ENCODE data around the gene NR6A1.
A peak's percentile ranks its signal among the peaks of the same experiment; 100 is the strongest.
"Not testable (repeated sequence)": the region's sequence is repeated elsewhere in the genome, so short reads cannot be mapped to it uniquely, and the experiment has no call there.

The NR6A1 gene

DNA sequence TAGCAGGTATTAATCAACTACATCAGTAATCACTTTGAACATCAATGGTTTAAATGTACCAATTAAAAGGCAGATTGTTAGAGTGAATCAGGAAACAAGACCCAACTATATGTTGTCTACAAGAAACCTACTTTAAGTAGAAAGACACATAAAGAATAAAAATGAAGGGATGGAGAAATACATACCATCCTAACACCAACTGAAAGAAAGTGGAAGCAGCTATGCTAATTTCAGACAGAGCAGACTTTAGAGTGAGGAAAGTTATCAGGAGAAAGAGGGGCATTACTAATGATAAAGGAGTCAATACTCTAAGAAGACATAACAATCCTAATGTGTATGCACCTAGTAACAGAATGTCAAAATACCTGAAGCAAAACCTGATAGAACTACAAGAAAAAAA lies 125.8 kb downstream of the NR6A1 start:
- no peak for DNase-seq

DNA sequence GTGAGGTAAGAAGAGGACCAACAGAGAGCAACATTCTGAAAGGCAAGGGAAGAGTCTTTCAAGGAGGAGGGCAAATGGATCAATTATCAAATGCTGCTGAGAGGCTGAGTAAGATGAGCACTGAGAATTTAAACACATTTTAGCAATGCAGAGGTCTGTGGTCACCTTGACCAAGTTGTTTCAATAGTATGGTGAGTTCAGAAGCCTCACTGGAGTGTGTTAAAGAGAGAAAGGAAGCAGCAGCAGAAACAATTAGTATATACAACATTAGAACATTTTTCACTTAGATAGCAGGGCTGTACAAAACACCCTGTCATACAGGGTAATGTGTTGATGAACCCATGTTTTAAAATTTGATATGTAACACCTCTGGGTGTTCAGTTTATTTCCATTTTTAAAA lies 131.5 kb downstream of the NR6A1 start:
- DNase-seq = no peak

DNA sequence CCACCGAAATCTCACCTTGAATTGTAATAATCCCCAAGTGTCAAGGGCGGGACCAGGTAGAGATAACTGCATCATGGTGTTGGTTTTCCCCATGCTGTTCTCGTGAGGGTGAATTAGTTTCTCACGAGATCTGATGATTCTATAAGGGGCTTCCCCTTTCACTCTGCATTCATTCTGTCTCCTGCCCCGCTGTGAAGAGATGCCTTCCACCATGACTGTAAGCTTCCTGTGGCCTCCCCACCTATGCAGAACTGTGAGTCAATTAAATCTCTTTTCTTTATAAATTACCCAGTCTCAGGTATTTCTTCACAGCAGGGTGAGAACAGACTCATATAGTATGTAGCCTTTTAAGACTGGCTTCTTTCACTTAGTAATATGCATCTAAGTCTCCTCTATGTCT lies 135.8 kb downstream of the NR6A1 start:
- DNase-seq = no peak

GRCh38 chr9:124632077-124632621 lies 139.0 kb downstream of the NR6A1 start:
- DNase-seq = no peak

DNA sequence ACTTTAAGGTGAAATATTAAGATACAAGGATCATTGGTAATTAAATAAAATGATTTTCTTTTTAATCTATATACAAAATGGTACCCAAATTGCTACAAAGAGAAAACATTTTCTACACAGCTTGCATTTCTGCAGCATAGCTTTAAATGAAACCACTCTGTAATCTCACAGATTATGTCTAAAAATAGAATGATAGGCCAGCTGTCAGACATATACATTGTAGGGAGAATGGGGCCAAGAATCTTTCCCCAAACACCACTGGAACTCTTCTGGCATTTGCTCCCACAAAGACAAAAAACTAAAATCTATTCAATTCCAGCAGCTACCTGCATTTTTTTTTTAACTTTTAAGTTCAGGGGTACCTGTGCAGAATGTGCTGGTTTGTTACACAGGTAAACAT lies 139.8 kb downstream of the NR6A1 start:
- DNase-seq = no peak

DNA sequence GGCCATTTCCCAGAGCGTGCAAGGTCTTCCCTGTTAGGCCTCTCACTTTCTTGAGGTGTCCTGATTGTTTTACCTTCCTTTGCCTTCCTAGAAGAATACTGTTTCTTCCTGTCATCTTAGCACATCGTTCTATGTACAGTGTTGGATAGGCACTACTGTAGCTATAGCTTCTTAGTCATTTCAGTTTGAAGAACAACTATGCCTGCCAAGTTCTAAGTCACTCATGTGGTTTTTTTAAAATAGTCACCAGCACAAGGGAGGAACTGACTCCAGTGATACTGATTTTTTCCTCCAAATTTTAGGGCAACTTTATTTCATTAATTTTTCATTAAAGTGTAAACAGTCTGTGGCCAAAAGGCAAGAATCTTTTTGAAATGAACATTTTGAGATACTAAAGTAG lies 141.5 kb downstream of the NR6A1 start:
- no peak for DNase-seq

DNA sequence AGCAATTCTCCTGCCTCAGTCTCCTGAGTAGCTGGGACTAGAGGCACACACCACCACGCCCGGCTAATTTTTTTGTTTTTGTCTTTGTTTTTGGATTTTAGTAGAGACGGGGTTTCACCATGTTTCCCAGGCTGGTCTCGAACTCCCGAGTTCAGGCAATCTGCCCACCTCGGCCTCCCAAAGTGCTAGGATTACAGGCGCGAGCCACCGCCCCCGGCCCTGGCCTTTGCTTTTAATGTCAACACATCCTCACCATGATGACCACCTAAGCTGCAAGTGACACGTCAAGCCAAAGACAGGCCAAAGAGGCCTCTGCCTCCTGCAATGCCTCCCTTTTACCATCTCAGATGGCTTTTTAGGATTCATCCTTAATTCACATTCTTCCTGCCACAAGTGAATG lies 142.4 kb downstream of the NR6A1 start:
- no peak for DNase-seq

GRCh38 chr9:124626276-124626675 lies 144.8 kb downstream of the NR6A1 start:
- DNase-seq = no peak

DNA sequence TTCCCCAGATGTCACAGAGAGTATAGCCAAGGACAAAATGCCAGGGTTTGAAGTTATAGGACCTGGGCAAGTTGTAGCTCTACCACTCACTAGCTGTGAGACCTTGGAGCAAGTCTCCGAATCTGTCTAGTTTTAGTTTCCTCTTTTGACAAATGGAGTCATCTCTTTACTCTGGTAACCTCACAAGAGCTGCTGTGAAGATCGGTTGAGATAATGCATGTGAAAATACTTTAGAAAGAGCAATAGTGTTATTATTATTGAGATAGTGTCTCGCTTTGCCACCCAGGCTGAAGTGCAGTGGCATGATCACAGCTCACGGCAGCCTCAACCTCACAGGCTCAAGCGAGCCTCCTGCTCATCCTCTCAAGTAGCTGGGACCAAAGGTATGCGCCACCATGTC lies 146.0 kb downstream of the NR6A1 start:
- no peak for DNase-seq

DNA sequence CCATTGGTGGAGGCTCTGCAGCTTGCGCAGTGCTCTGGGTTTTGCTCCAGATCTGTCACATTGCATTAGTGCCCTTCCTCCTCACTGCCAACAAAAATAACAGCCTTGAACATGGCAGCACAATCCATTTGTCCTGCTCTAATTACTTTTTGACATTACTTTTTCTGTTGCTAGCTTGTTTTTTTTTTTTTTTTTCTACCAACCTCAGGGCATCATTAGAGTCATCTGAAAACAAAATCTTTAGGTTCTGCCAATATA lies 146.4 kb downstream of the NR6A1 start:
- no peak for DNase-seq

DNA sequence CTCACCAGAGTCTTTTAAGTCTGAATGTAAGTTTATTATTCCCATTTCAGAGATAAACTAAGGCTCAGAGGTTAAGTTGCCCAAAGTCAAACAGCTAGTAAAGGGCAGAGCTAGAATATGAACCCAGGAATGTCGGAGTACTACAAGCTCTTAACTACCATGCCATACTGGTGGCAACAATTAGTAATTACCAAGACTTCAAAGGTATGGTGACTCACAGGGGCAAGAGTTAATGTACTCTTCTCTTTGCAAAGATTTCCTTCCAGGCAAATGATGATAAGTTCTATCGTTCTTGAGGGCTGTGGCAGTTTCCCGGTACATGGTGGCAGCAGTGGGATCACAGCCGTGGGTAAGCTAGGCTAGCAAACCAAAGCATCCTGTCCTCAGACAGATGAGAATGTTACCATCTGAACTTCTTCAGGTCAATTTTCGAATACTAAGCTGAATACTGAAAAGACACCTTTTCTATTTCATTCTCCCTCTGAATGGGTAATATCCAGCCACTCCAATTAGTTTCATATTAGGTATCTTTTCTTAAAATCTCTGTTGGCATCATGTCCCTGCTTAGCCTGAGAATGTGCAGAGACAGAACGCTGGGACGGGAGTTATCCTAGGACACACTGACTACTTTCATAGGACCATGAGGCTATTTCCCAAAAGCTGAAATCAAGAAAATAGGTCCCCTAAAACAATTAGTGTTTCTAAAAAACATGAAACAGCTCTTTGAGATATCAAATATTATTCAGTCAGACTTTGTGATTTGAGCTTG lies 147.0 kb downstream of the NR6A1 start:
- DNase-seq = no peak

DNA sequence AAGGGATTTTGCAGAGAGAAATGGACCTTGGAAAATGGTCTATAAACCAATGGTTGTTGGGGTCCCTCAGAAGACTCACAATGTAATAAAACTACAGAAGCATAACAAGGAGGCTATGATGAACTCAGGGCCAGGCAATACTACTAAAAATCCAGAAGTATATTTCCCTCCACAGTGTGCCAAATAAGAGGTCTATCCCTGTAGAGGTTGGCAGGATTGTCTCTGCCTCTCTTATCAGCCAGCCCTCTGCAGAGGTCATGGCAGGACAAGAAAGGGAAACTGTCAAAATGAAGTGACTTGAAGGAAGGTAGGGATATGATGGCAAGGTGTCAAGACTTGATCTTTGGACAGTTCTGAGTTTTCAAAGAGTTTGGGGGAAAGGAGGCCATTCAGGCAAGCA lies 148.2 kb downstream of the NR6A1 start:
- no peak for DNase-seq

DNA sequence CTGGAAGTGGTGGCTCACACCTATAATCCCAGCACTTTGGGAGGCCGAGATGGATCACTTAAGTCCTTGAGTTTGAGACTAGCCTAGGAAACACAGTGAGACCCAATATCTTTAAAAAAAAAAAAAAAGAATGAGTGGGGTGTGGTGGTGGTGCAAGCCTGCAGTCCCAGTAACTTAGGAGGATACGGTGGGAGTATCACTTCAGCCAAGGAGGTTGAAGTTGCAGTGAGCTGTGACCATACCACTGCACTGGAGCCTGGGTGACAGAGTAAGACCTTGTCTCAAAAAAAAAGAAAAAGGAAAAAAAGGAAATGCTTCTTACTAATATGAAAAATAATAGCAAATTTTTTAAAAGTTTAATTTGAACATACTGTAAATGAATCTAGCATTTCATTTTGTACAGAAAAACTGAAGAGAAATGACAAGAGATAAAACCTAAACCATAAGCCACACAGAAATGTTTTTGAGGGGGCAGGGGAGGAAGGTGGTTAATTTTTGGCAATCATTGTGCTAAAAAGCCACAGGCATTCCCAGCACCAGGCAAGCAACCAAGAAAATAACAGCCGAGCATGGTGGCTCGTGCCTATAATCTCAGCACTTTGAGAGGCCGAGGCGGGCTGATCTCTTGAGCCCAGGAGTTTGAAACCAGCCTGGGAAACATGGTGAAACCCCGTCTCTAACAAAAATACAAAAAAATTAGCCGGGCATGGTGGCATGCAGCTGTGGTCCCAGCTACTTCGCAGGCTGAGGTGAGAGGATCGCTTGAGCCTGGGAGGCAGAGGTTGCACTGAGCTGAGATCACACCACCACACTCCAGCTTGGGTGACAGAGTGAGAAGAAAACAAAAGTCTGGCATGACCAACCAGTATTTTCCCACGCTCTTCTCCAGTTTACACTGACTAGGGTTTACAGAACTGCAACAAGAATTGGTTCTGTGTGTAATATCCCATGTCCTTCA lies 149.5 kb downstream of the NR6A1 start:
- DNase-seq = no peak

DNA sequence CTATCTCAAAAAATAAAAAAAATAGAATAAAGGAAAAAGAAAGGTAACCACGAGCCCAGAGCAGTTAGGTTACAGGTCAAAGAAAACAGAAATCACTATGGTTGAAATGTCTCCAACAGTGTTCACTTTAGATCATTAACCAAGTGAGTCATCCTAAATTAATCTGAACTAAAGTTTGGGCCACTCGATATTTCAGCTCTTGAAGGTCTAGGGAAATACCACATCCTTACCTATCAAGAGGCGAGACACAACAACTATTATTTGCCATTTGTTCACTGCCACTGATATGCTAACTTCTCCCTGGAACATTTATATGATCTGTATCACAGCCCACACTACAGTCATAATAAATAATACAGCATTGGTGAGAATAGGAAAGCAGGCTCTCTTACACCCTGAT lies 152.6 kb downstream of the NR6A1 start:
- DNase-seq = no peak

DNA sequence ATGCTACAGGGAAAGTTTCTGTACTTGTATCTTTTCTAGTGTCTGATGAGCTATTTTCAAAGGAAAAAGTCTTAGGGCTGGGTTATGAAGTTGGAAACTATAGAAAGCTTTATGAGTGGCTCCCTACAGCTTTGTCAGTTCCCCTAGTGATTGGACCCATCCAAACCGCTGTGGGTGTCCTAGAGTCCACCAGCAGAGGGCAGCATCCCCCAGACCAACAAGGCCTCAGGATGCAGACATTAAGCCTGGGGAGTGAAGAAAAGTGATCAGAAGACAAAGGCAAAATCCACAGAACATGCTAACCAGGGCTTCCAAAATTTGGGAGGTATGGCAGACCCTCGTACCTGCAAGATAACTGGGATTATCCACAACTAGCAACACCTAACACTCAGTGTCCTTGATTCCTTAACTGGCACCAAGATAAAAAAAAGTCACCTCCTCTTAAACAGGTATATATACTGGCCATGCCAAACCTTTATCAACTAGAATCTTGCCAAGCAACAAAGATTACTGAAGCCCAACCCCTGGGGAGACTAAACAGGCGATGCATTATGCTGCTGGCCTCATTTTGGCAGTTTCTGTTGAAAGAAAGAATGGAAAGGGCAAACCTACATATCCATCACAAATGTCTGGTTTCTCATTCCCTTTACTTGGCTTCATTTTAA lies 153.5 kb downstream of the NR6A1 start:
- DNase-seq = peak; percentile 63

DNA sequence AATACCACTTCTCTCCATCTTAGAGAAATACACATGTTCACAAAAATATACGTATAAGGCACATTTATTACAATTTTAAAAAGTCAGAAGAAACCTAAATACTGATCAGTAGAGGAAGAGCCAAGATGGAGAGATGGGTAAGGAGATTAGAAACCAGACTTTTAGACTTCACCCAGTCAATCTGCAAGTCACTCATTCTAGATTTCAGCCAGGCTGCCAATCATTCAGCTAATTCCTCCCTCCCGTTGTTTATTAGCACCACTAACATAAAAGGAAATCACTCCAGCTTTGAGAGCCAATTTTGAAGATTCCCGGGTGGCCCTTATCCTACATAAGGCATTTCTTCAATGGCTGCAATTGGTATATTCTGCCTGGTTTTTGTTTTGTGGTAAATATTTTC lies 154.2 kb downstream of the NR6A1 start:
- DNase-seq = no peak

- DNase-seq = not testable (repeated sequence)
Observed at GRCh38 chr9:124615840-124616239, 155.3 kb downstream of the NR6A1 start.

DNA sequence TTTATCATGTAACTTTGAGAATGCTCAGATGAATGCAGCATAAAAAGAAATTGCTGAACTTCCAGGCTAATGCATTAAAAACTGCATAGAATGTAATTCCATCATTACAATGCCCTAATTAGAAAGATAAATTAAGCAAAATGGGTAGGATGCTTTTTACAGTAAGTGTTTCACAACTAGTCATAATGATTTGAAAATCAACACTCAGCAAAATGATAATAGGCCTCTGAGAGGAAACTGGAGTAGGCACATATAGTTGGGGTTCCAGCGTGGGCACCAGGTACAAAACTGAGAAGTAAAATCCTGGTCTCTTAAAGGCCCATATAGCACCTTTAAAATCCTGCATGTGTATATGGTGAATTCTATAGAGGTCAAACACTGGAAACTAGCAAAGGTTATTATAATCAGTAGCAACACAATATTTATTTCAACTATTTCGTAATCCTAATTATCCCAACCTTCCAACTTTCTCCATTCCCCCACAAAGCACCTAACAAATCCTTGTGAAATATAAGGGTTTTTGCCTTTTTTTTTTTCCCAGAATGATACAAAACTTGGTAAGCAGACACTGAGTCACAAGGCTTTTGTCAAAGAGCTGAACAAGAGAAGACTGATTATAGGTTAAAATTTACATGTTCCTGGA lies 155.9 kb downstream of the NR6A1 start:
- DNase-seq = no peak

GRCh38 chr9:124613849-124614248 lies 157.3 kb downstream of the NR6A1 start:
- no peak for DNase-seq

DNA sequence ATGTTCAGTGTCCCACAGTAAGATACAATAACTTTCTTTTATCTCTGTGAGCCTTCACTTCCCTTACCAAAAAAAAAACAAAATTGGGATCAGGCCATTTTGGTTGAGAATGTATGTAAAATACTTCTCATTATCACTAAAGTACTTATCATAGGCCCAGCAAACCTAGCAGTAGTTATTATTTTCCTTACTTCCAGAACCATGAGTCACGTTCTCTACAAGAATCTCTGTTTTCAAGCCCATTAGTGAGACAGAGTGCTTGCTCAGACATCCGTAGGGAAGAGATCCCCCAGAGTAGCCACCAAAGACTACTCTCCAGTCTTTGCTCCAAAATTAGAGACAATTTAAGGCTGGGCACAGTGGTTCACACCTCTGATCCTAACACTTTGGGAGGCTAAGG lies 160.0 kb downstream of the NR6A1 start:
- DNase-seq = no peak

DNA sequence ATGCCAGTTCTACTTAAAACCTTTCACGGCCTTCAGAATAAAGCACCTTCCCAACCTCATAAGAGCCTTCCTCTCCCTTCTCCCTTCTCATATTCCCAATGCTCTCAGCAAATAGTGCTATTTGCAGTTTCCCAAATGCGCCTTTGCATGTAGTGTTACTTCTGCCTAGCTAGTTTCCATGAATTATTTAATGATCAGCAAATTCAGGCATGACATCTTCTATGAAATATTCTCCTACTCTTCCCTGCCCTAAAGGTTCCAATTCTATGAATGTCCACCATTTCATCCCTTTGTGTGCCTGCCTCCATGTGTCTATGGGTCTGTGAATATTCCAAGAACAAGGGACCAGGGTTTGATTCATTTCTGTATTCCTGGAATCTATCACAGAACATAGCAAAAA lies 165.1 kb downstream of the NR6A1 start:
- DNase-seq = no peak

GRCh38 chr9:124605258-124605657 lies 165.9 kb downstream of the NR6A1 start:
- DNase-seq = no peak

GRCh38 chr9:124602632-124603031 lies 168.5 kb downstream of the NR6A1 start:
- DNase-seq = peak; percentile 58

All from DMS79 treated with DMSO at 0.1 percent for 48 hours (cell line).